GM12891 (cell line): ENCODE measurements around the gene C4orf50.

Experiments used
- POLR2A ChIP-seq: IDR thresholded peaks from 2 replicates; pipeline ENCODE4 v1.6.1; 2011; ENCODE audit warnings: low read depth, low read length, control low read depth
- POLR2AphosphoS5 ChIP-seq: IDR thresholded peaks from 2 replicates; pipeline ENCODE4 v1.6.1; 2011; ENCODE audit warnings: low read depth, low read length, control low read depth
- TAF1 ChIP-seq: IDR thresholded peaks from 2 replicates; pipeline ENCODE4 v1.6.1; 2011; ENCODE audit warnings: low read depth, low read length, control low read depth

- TF ChIP-seq TAF1, result no peak
- TF ChIP-seq POLR2AphosphoS5, result no peak
- no peak for TF ChIP-seq POLR2A
Measured at GRCh38 chr4:5921101-5921980, 96.9 kb downstream of the C4orf50 start.
